ENCODE data around the gene BLM. TPM values are rescaled to one million over a fixed set of nuclear protein-coding genes. Genes with fewer than 3 reads are reported as not detected.

Gene BLM
- total RNA-seq, 1 experiment from 2014 or later = 41.3 TPM

DNA sequence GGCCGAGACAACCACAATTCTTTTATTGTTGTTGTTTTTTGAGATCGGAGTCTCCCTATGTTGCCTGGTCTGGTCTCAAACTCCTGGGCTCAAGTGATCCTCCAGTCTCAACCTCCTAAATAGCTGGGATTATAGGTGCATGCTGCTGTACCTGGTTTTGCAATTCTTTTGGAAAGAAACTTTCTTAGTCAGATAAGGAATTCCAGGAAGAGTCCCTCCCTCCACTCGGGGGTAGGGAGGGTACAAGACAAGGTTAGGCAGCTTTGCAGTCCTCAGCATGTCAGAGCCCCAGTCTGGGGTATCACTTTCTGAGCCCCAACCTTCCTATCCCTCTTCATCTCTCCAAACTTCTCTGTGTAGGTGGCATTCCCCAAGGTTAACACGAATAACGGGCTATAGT, 117.5 kb downstream of the BLM start:
- H3K27me3 ChIP-seq (ENCODE audit: insufficient read depth, low read length) = no peaks in the 10 kb centered on the region
- no peak overlapping the region for H3T11ph ChIP-seq (ENCODE audit: low read length)
- TF ChIP-seq, protein P1, sequence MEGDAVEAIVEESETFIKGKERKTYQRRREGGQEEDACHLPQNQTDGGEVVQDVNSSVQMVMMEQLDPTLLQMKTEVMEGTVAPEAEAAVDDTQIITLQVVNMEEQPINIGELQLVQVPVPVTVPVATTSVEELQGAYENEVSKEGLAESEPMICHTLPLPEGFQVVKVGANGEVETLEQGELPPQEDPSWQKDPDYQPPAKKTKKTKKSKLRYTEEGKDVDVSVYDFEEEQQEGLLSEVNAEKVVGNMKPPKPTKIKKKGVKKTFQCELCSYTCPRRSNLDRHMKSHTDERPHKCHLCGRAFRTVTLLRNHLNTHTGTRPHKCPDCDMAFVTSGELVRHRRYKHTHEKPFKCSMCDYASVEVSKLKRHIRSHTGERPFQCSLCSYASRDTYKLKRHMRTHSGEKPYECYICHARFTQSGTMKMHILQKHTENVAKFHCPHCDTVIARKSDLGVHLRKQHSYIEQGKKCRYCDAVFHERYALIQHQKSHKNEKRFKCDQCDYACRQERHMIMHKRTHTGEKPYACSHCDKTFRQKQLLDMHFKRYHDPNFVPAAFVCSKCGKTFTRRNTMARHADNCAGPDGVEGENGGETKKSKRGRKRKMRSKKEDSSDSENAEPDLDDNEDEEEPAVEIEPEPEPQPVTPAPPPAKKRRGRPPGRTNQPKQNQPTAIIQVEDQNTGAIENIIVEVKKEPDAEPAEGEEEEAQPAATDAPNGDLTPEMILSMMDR (conservative IDR thresholded peaks at IDR 0.05) = no peak
- H2BK120ac ChIP-seq (ENCODE audit: low read depth, low read length, poor library complexity, severe bottlenecking) = no peak overlapping the region
- no peaks in the 10 kb centered on the region for H3K79me2 ChIP-seq (ENCODE audit: insufficient read depth, low read length)
- H3K9me3 ChIP-seq (ENCODE audit: control insufficient read depth, low read depth, low read length) = no peaks in the 10 kb centered on the region
- DNase-seq = no peak
- H2AFZ ChIP-seq (ENCODE audit: low read length) = no peak overlapping the region
- Mint-ChIP-seq H3K4me3 (no peak overlapping the region), H3K27me3 (ENCODE audit: low read depth) (peaks cover 4% of the 10 kb centered on the region; the same call in 1 of the 2 replicates), H3K27ac (peak overlapping the region in 1 of 3 experiments; percentile 35; a peak in 2 of 7 replicates), H3K4me1 (peaks cover 30 to 33% of the 10 kb centered on the region in 2 experiments), H3K36me3 (ENCODE audit: insufficient read depth in 1 of 3, low read depth in 3 of 3) (no peaks in the 10 kb centered on the region), H3K9me3 (no peaks in the 10 kb centered on the region; a peak in 1 of 5 replicates)
- no peaks in the 10 kb centered on the region for H4K20me1 ChIP-seq (ENCODE audit: control insufficient read depth, insufficient read depth, insufficient read length)
- H3K23me2 ChIP-seq (ENCODE audit: insufficient read length, low read depth, low read length, poor library complexity, severe bottlenecking) = no peaks in the 10 kb centered on the region
- H3K14ac ChIP-seq (ENCODE audit: insufficient read depth, low read length) = no peak overlapping the region
- H2BK15ac ChIP-seq (ENCODE audit: low read depth, low read length) = no peak overlapping the region
- no CpG with 5 or more reads among the region's 5 CpGs for WGBS (ENCODE audit: extremely low coverage, insufficient read length, low lambda C conversion rate)
- no peak overlapping the region for H3K9ac ChIP-seq (ENCODE audit: extremely low read depth, insufficient read length, low read length)
- H3K4me1 ChIP-seq (ENCODE audit: insufficient read depth, low read length) = no peaks in the 10 kb centered on the region; the same call in 1 of the 2 replicates
- no peaks in the 10 kb centered on the region for H3K79me1 ChIP-seq (ENCODE audit: insufficient read depth, low read depth, low read length, poor library complexity, severe bottlenecking)
- H3K27ac ChIP-seq (ENCODE audit: insufficient read length, low read depth, low read length) = no peak overlapping the region
- H4K8ac ChIP-seq (replicated peaks; ENCODE audit: insufficient read length, low read depth, low read length) = no peak overlapping the region
- H3K4me2 ChIP-seq (ENCODE audit: insufficient read depth, insufficient read length, low read length) = no peak overlapping the region
- H3K4ac ChIP-seq (ENCODE audit: low read depth, low read length) = no peak overlapping the region
- H2BK5ac ChIP-seq (ENCODE audit: insufficient read length, low read length) = no peak overlapping the region
- H4K91ac ChIP-seq (ENCODE audit: insufficient read length, low read depth, low read length) = no peak overlapping the region
- no peak overlapping the region for H3K23ac ChIP-seq (ENCODE audit: insufficient read length, low read depth, low read length)
- H3K56ac ChIP-seq (ENCODE audit: insufficient read length, low read depth, low read length) = no peak overlapping the region
- no peak overlapping the region for H2BK20ac ChIP-seq (ENCODE audit: low read depth, low read length, poor library complexity, severe bottlenecking)
- no peak overlapping the region for H2AK5ac ChIP-seq (ENCODE audit: insufficient read length, low read length)
- H4K5ac ChIP-seq (ENCODE audit: insufficient read length, low read depth, low read length) = no peak overlapping the region
- H3K18ac ChIP-seq (ENCODE audit: insufficient read length, low read depth, low read length) = no peak overlapping the region
- H2BK12ac ChIP-seq (ENCODE audit: insufficient read length, low read depth, low read length) = no peak overlapping the region

Data from H9 (cell line).